HepG2 (cell line): ENCODE data around the gene CXCR5. TPM values are rescaled to one million over a fixed set of nuclear protein-coding genes. Genes with fewer than 3 reads are reported as not detected.

Source experiments
- ATAC-seq: fragments of 200-7000 bp; cut with Tn5 transposase; 3 replicates; pipeline ENCODE4 v1.9.1; 2020; ENCODE audit warnings: mild to moderate bottlenecking, moderate library complexity
- BruUV-seq: library from RNA; stranded (reverse); fragments of 400-500 nt; replicated peaks from 2 replicates; lab custom pipeline; 2021; lab: Mats Ljungman, UMichigan
- CTCF ChIA-PET: fragments of 300-600 bp; formaldehyde crosslinking; extraction: SDS; loops from one replicate; lab custom pipeline; 2021; ENCODE audit warnings: low total read pairs, inconsistent platforms, low intra/inter-chr PET ratio; lab: Yijun Ruan, JAX
- POLR2A ChIA-PET: fragments of 350-600 bp; sonication (Branson Sonifier 250); formaldehyde crosslinking; loops from one replicate; lab custom pipeline; 2020; ENCODE audit warnings: antibody characterized with exemption, inconsistent platforms; lab: Yijun Ruan, JAX
- DNase-seq: peaks from one replicate; pipeline ENCODE4 v3.0.0-alpha.2; 2015; ENCODE audit warnings: low spot score
- FAIRE-seq: peaks from 3 replicates; lab custom pipeline; 2011; peaks lifted over from hg19 to GRCh38; lab: Jason Lieb, UNC
- H2AFZ ChIP-seq: one replicate; pipeline ENCODE4 v1.6.1; 2011; ENCODE audit warnings: low read length, inconsistent platforms
- H3K27ac ChIP-seq: fragments of 300-600 bp; 3 replicates; pipeline ENCODE4 v1.8.0; 2011; ENCODE audit warnings: mixed run types, mild to moderate bottlenecking, mixed read lengths, low read length, inconsistent platforms; ENCODE audit not compliant: insufficient read depth; ENCODE audit errors: extremely low read length
- H3K27me3 ChIP-seq, 2 experiments: fragments of 200-600 bp in 1 of 2; 2 replicates in 1 of 2; 3 replicates in 1 of 2; pipeline versions ENCODE4 v1.6.0 to v1.8.0; 2011; ENCODE audit warnings: low read length in 2 of 2, mild to moderate bottlenecking in 2 of 2, moderate library complexity in 2 of 2, inconsistent platforms in 1 of 2; ENCODE audit not compliant: insufficient read depth in 2 of 2, control insufficient read depth in 1 of 2
- H3K36me3 ChIP-seq, 2 experiments: fragments of 200-600 bp in 1 of 2; replicated peaks in 1 of 2; 2 replicates in 1 of 2; 3 replicates in 1 of 2; pipeline versions ENCODE4 v1.5.1 to v1.8.0; 2011; ENCODE audit warnings: low read length in 2 of 2, inconsistent platforms in 1 of 2; ENCODE audit not compliant: insufficient read depth in 2 of 2, control insufficient read depth in 1 of 2
- H3K4me1 ChIP-seq: 2 replicates; pipeline ENCODE4 v1.5.1; 2012; ENCODE audit warnings: low read length, inconsistent platforms; ENCODE audit not compliant: insufficient read depth
- H3K4me2 ChIP-seq: 2 replicates; pipeline ENCODE4 v1.6.0; 2011; ENCODE audit warnings: low read depth, low read length, inconsistent platforms
- H3K4me3 ChIP-seq, 3 experiments: fragments of 200-600 bp in 1 of 3; sonication (generic), shearing (Covaris generic) in 1 of 3; replicated peaks in 1 of 3; 2 replicates each; pipeline ENCODE4 v1.5.1; 2011 to 2016; ENCODE audit warnings: low read length in 3 of 3, inconsistent platforms in 2 of 3, low read depth in 2 of 3, mild to moderate bottlenecking in 2 of 3, control low read depth in 1 of 3, mixed read lengths in 1 of 3; ENCODE audit not compliant: insufficient read depth in 1 of 3
- H3K79me2 ChIP-seq: one replicate; pipeline ENCODE4 v1.6.1; 2011; ENCODE audit warnings: low read length, inconsistent platforms; ENCODE audit not compliant: insufficient read depth
- H3K9ac ChIP-seq: 2 replicates; pipeline ENCODE4 v1.6.0; 2011; ENCODE audit warnings: mild to moderate bottlenecking, low read depth, low read length, inconsistent platforms; ENCODE audit not compliant: insufficient read depth
- H3K9me3 ChIP-seq: 2 replicates; pipeline ENCODE4 v1.5.1; 2012; ENCODE audit warnings: mild to moderate bottlenecking, low read length
- H4K20me1 ChIP-seq: 2 replicates; pipeline ENCODE4 v1.6.0; 2011; ENCODE audit warnings: inconsistent platforms, mild to moderate bottlenecking, low read length, moderate library complexity; ENCODE audit not compliant: insufficient read depth
- HNRNPK ChIP-seq: fragments of 200-400 bp; formaldehyde crosslinking; IDR thresholded peaks from 2 replicates; pipeline ENCODE4 v1.6.1; 2018; ENCODE audit warnings: low read length, low read depth, moderate library complexity, mild to moderate bottlenecking; ENCODE audit not compliant: poor library complexity, severe bottlenecking
- HOXA3 ChIP-seq: sonication (generic); formaldehyde crosslinking; IDR thresholded peaks from 2 replicates; pipeline ENCODE4 v1.5.0; 2020; ENCODE audit warnings: missing genetic modification reagents
- ZBTB2 ChIP-seq: sonication (generic); formaldehyde crosslinking; IDR thresholded peaks from 2 replicates; pipeline ENCODE4 v1.8.0; 2022; ENCODE audit warnings: low read depth, missing genetic modification reagents
- ZFP91 ChIP-seq: sonication (generic); formaldehyde crosslinking; IDR thresholded peaks from 2 replicates; pipeline ENCODE4 v1.9.0; 2022; ENCODE audit warnings: missing genetic modification reagents, mild to moderate bottlenecking, borderline replicate concordance
- WGBS: methylation state at CpG from one replicate; pipeline ENCODE4 v1.1.6; 2017; ENCODE audit warnings: low lambda C conversion rate; 5-methylcytosine and 5-hydroxymethylcytosine counted together
- in situ Hi-C: cut with HindIII; loops from 2 replicates; pipeline ENCODE4 v1.10.0; 2017; ENCODE audit warnings: low pct_unique_long_range_greater_than_20kb; ENCODE audit not compliant: extremely low pct_ligation_motif_present
- intact Hi-C: fragments of 100-400 bp; cut with micrococcal nuclease; formaldehyde crosslinking; loops from one replicate; pipeline ENCODE4 v1.10.0; 2022; ENCODE audit not compliant: unreplicated experiment
- polyA plus RNA-seq, 8 experiments: library from polyadenylated mRNA; depleted of rRNA in 3 of 8; stranded (reverse) in 7 of 8; unstranded in 1 of 8; fragments of >200 nt; fragmentation: Illumina TruSeq in 4 of 8; extraction: Trizol in 4 of 8; gene quantifications; 2 replicates each; pipeline versions ENCODE4 v1.2.1 to v1.2.3, GENCODE V29; 2011 to 2016; ENCODE audit warnings: low read depth in 4 of 8, missing spikeins in 1 of 8, mixed read lengths in 1 of 8; ENCODE audit not compliant: insufficient read depth in 1 of 8
- total RNA-seq, 5 experiments: library from RNA; depleted of rRNA; stranded (reverse); fragments of >200 nt; fragmentation: Illumina TruSeq; extraction: Trizol; gene quantifications; 2 replicates each; pipeline ENCODE4 v1.2.3, GENCODE V29; 2016; ENCODE audit warnings: low read depth in 1 of 5

Gene CXCR5
- total and polyA plus RNA-seq, 2 of the 13 experiments (the other 11 are each of a cell fraction or from before 2014, with no cell fraction given): not detected

- TF ChIP-seq HOXA3 (CRISPR knock-in tag) (0 out of 2 replicates have a peak, but pooled peaks have one; percentile 5), ZBTB2 (no peak)
These were observed 29.2 kb downstream of the CXCR5 start (continued) for GRCh38 chr11:118912742-118913410.

GRCh38 chr11:118913411-118914125 lies 29.9 kb downstream of the CXCR5 start:
- H4K20me1 ChIP-seq: no peaks in the 10 kb centered on the region

More at GRCh38 chr11:118913411-118914125, 29.9 kb downstream of the CXCR5 start:
- FAIRE-seq: no peak
- Histone ChIP-seq H3K4me3 (no peak overlapping the region; a peak in 1 of 6 replicates), H3K9ac (peak overlapping the region; percentile 86), H3K79me2 (peaks cover 11% of the 10 kb centered on the region), H3K36me3 (no peaks in the 10 kb centered on the region), H3K27me3 (no peaks in the 10 kb centered on the region; a peak in 1 of 5 replicates), H3K9me3 (no peaks in the 10 kb centered on the region), H3K4me1 (peaks cover 93% of the 10 kb centered on the region), H3K27ac (peak overlapping the region; percentile 89), H3K4me2 (peak overlapping the region; percentile 95; the same call in 1 of the 2 replicates), H2AFZ (no peak overlapping the region)
- WGBS: 95% methylated on average over 4 of the region's 9 CpGs
- ATAC-seq: no peak
- no peak for DNase-seq
- POLR2A ChIA-PET: interaction anchor here (3.6 kb wide), 1 partner anchor 122 kb away, joined by 35 read pairs; the partner anchor contains the start of gene DDX6
- intact Hi-C loops: no loop called here
- CTCF ChIA-PET: no interaction called here
- in situ Hi-C loops: no loop called here
- TF ChIP-seq ZFP91 (CRISPR knock-in tag) (0 out of 2 replicates have a peak, but pooled peaks have one; percentile 47), HNRNPK (no peak)
- BruUV-seq: no TSS peak
